Amniotic epithelial cell (primary cell): ENCODE measurements around the gene SERINC1.

Source experiments
- DNase-seq: peaks from one replicate; pipeline ENCODE4 v3.0.0-alpha.2; 2010; ENCODE audit warnings: low read depth

Gene SERINC1

DNA sequence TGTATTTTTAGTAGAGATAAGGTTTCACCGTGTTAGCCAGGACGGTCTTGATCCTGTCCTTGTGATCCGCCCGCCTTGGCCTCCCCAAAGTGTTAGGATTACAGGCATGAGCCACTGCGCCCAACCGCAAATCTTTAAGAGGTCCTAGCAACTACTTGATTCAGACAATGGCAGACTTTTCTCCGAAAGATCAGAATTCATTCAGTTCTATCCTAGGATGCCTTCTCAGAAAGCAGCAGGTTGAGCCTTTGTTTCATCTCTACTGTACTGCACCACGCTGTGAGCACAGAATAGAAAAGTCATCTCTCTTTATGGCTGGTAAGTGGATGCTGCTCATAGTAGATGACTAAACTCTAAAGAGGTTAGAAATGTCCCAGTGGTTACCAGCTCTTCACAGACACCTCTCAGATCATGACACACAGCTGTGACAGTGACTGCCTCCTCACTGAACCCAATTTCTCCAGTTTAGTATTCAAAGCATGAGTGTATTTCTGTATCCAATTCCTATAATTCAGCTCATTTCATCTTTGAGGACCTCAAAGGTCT, 78.2 kb downstream of the SERINC1 start:
- no peak for DNase-seq
